NCI-H2227 treated with DMSO at 0.1 percent for 48 hours (cell line): ENCODE measurements around the gene PCDH9.

ENCODE experiments used
- DNase-seq: peaks from one replicate; lab custom pipeline; 2025; lab: John Stamatoyannopoulos, UW

The PCDH9 gene

DNA sequence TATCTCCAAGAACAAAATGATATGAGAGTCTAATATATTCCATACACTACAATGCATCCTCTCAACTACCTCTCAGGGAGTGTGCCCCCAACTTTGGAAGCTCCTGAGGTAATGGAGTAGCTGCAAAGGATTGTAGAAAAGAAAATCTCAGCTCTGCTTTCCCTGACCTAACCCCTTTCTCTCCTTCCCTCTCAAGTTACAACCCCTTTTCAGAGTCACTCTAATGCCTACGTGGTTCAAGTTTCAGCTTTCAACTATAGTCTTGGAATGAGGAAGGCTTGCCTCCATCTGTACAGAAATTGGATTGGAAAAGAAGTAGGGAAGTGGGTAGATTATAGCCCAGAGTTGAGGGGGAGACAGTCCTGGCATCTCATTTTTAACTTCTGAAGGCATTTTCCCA, 256.0 kb downstream of the PCDH9 start:
- no peak for DNase-seq

DNA sequence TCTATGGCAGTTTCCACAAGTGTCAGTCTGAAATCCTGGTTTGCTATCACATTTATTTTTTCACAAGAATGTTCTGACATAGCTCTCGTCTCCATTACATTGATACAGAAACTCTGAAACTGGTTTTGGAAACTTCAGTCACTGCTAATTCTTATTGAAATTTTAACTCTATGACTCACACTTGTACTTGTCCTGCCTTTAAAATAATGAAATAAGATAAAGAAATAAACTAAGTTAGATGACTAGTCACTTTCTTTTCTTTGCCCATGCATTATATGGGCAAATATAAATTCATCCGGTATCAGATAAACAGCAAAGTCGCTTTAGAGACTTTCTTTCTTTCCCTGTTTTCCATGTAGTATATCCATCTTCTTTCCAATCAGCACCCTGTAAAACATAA, 257.5 kb downstream of the PCDH9 start:
- DNase-seq, result no peak

DNA sequence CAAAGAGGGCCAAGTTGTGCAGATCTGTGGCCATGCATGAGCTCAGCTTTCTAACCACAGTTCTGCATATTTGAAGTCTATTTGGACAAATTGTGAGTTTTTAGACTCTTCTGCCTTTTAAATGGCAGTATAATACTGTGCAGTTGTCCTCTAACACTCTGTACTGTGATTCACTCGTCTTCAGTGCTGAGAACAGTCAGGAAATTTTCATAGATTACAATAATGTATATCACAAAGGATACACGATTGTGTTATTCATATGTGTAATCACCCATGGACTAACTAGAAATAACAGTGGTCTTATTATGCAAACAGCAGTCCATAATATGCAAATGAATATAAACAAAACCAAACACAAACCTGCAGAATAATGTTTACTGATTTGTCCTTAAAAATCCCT, 259.1 kb downstream of the PCDH9 start:
- DNase-seq, result no peak

DNA sequence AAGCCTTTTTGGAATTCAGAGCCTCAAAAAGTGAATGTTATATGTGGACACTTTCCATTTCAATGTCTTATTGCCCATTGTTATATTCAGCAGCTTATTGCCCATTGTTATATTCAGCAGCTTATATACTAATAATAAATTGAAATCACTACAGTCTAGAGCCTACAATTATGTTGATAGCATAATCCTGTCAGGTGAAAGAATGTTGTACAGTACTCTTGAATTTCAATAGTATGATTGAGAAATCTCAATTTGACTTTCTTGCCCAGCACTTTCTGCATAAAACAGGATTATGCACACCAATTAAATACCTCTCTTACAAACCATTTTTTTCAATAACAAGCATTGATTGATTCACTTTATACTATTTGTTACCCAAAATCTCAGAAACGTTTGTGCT, 260.8 kb downstream of the PCDH9 start:
- DNase-seq, result no peak

DNA sequence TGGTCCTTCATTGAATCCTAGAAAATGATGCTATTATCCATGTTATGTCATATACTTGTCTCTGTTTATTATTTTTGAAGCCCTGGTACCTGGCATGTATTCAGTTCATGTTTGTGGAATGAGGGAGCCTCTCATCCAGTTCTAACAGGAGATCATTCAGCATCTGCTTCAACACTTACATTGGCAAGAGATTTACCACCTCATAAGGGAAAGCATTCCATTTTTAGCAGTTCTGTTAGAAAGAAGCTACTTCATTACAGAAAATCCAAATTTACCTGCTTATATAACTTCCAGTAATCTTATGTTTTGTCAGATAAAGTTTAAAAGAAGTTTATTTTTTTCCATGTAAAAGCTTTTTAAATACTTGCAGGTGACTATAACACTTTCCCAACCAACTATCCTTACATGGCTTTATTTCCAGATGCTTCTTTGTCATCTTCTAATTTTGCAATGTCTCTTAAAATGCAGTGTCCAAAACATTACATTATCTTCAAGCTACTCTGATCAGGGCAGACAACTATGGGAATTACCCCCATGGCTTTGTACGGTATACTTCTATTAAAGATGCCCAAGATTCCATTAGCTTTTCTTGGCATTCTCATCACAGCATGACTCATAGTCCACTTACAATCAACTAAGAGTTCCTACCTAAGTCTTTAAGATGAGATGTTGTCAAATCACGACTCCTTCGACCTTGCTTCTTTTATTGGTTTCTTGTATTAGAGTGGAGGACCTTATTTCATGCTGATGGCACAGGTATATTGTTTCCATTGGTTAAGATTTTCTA, 262.1 kb downstream of the PCDH9 start:
- no peak for DNase-seq

DNA sequence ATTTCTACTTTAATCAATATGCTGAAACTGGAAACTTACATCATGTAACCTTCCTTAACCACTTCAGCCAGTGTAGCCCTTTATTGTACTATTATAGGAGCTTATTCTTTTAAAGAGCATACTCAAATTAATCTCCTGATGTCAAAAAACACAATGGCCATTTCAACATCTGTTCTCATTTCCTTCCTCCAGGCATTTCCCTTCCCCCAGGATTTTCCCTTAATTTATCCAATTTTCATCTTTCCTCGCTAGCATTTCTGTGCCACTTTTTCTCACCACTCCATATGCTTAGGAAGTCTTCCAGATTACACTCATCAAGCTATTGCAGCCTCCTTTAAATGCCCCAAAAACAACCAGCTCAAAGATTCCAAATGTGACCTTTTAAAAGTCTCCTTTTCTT, 265.0 kb downstream of the PCDH9 start:
- no peak for DNase-seq

DNA sequence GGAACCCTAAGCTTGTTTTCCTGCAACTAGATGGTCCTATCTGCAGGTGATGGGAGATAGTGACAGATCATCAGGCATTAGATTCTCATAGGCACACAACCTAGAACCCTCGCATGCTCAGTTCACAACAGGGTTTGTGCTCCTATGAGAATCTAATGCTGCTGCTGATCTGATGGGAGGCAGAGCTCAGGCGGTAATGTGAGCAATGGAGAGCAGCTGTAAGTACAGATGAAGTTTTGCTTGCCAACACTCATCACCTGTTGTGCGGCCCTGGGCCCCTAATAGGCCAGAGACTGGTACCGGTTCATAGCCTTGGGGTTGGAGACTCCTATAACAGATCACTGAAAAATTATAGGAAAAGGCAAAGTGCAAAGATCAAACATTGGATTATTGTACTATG, 267.2 kb downstream of the PCDH9 start:
- DNase-seq, result no peak

DNA sequence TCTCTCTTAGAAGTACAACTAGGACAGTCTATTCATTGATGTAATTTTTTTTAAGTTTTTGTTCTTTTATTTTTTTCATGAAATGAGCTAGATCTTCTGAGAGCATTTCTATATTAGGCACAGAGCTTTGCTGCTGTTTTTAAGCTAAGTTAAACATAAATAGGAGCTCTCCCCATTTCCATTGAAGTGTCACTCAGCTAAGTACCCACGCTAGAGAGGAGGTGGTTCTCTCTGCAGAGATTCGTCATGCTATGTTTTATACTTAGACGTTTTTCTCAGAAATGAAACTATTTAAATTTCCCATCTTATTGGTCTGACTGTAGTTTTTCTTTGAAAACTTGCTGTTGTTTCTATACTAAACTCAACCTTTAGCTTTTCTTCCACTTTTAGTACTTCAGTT, 271.5 kb downstream of the PCDH9 start:
- DNase-seq, result no peak

DNA sequence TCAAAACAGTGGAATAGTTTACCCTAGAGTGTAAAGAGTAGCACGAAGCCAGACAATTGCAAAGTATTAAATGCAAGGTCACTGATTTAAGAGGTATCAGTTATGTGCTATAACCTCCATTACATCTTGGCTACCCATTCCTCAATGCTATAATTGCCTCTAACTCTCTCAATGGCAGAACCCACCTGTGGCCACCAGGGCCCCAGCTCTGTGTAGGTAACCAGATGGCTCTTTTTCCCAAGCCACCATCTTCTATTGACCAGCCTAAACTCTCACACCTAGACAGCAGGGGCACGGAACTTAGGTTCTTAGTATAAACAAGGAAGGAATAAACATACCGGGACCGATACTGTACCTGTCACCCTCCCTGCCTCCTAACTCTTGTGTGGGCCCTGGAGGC, 277.6 kb downstream of the PCDH9 start:
- no peak for DNase-seq

DNA sequence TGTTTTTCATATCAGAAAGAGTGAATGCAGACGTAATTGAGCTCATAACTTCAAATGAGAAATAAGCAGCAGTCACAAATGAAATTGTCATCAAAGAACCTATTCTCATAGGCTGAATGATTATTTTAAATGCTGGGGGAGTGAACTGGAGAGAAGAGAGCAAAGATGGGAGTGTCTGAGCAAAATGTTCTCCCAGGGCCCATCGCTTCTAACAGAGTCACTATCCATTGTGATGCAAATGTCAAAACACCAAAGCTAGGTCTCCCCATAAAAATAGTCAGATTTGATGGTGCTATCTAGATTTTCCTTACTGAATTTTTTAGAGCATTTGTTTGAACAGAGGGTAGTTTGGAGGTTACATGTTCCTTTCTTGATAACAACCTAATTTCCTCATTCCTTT, 278.7 kb downstream of the PCDH9 start:
- DNase-seq, result no peak

DNA sequence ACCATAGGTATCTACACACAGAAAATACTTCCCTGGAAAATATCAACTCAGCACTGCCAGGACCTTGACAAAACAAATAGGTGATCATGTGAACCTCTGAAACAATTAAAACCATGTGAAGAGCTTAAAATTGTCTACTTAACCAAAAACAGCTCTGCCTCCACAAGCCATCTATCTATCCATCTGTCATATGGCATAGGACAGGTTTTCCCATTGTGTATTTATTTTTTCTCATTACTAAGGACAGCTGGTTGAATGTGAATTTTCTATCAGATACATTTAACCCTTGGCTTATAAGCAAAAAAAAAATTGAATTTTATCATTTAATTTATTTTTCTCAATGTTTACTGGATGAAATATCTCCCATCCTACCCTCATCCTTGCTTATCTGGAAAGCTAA, 279.5 kb downstream of the PCDH9 start:
- no peak for DNase-seq

DNA sequence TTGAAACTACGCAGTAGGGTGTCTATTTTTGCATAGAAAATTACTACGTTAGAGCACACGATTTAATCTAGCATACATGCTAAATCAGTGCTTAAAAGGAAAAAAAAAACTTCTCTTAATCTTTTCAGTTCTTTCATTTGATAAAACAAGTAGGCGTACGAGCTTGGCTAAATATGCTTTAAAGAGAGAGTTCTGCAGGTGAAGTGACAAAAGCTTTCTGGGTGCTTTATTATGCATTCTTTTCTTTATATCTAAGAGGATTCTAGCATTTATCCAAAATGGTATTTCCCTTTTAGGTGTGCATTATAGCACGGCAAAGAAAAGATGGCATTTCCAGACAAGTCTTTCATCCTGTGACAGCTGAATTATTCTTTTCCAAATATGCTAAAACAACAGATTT, 281.2 kb downstream of the PCDH9 start:
- no peak for DNase-seq

DNA sequence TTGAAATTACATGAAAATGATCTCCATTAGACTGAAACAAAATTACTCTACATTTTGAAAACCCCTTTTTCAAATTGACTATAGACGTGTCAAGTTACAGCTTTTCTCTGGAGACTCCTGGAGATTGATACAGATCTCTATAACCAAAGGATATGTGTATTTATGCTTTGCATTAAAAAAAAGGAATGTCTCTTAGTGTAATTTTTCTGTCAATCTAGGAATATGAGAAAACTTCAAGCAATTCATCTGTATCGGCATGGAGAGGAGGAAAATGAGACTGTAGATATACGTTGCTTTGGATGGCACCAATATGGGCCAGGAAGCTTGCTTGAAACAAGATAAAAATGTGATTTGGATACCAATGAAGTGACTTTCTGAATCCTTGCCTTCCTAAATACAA, 286.6 kb downstream of the PCDH9 start:
- no peak for DNase-seq

DNA sequence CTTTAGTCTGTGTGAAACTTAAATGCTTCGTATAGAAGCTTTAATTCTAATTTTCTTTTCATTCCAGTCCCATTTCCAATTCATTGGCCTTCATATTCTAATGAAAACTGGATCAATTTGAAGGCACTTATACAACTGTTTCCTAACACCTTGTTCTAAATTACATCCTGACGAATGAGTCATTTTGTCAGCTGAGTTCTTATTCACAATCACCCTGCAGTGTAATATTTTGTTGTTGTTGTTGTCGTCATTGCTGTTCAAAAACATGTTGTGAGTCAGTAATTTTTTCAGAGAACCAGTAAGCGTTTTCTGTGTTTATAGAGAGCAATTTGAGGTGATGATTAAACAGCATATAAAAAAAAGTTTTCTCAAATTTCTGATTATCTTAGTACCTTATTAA, 290.0 kb downstream of the PCDH9 start:
- DNase-seq, result no peak

DNA sequence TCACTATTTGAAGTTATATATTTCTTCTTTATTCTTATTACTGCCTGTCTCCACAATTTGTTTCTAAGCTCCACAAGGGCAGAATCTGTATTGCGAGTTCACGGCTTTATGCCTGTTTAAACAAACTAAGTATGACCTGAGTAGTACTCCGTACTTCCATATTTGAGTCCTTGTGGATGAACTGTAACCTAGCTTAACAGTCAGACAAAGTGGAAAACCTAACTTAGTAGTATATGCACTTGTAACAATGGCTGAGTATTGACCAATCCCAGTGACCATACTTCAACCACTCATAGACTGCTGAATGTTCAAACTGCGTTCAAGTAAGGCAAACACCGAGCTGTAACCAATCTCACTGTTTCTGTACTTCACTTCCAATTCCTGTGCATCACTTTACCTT, 292.7 kb downstream of the PCDH9 start:
- no peak for DNase-seq

DNA sequence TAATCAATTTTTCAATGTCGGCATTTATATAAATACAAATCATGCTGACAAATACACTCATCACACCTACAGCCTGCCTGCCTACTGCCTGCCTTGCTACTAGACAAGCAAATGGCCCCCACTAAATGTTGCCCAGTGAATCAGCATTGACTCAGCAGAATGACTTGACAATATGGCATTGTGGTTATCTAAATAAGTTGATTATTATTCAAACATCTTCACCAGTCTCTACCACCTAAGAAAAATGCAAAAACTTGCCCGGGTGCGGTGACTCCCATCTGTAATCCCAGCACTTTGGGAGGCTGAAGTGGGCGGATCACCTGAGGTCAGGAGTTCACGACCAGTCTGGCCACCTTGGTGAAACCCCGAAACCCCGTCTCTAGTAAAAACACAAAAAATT, 296.1 kb downstream of the PCDH9 start:
- DNase-seq, result no peak

DNA sequence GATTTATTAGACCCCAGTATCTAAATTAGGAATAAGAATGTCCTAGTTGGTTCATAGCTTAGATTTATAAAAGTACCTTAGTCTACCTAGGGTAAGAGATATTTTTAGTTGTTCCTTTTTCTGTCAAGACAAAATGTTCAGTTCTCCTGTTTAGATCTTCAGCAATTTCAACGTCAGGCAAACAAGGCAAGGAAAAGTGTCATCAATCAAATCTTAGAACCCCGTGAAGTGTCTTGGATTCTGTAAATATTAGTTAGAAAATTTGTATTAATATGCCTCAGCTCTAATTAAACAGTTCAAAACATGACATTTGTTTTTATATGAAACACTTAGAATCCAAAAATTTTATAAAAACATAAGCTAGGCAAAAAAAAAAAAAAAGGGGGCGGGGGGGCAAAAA, 296.6 kb downstream of the PCDH9 start:
- no peak for DNase-seq

DNA sequence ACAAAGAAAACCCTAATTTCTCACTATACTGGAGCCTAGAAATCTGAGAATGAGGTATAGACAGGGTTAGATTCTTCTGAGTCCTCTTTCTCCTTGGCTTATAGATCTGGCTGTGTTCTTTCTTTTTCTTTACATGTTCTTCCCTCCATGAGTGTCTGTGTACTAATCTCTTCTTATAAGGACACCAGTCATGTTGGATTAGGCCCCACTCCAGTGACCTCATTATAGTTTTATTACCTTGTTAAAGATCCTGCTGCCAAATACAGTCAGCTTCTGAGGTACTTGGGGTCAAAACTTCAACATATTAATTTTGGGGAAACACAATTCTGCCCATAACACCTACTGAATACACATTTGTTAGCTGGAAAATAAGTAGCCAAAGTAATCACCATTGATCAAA, 302.6 kb downstream of the PCDH9 start:
- no peak for DNase-seq

DNA sequence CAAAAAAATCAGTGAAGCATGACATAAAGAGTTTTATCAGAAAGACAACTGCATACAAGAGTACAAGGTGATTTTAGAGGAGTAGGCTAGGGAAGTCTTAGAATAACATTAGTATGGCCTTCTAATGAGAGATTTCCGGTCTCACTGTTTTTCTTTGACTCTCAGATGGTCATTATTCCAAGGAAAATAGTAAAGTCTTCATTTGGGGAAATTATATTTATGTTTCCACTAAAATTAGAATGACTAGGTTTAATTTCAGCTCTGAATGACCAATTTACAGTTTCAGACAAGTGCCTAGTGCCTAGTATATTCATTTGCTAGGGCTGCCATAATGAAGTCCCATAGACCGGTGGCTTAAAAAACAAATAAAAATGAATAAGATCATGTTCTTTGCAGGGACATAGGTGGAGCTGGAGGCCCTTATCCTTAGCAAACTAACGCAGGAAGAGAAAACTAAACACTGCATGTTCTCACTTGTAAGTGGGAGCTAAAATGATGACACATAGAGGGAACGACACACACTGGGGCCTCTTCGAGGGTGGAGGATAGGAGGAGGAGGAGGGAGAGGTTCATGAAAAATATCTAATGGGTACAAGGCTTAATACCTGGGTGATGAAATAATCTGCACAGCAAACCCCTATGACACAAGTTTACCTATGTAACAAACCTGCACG, 303.1 kb downstream of the PCDH9 start:
- DNase-seq, result no peak

DNA sequence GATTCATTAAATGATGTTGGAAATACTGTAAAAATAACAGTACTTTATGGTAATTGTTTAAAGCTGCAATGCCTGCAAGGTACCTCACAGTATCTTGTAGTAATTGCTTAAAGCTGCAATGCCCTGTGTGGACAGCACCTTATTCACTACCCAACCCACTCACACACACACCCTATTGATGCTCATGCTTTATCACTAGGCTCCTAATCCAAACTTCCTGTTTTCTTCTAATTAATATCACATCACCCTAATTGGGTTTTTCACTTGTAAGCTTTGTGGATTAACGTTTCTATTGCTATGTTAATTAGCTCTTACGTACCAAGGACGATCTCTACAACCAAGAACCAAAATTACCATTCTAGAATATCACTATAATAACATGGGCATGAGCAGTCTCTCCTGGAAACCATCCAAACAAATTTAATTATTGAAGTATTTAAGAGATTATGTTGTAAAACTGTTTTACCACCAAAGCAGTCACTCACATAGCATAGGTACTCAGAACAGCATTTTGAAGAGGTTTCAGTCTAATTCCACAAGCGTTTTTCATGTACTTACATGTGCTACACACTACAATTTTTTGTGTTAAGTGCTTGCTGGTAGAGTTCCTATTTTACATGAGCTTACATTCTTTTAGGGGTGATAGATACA, 303.8 kb downstream of the PCDH9 start:
- no peak for DNase-seq

DNA sequence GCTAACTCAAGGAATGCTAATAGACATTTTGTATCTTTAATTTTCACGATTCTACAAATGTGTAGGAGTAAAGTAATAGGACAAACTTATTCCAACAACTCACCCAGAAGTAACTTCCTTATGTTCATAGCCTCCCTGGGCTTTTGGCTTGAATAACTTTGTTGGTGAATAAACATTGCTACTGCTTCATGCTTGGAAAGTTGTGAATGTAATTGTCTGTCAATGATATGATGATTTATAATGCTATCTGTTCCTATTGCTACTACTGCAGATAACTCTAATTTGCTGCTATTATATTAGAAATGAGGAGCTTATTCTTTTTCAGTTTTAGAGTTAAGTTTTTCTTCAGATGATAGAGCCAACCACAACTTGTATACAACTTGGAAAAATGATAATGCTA, 307.7 kb downstream of the PCDH9 start:
- no peak for DNase-seq

DNA sequence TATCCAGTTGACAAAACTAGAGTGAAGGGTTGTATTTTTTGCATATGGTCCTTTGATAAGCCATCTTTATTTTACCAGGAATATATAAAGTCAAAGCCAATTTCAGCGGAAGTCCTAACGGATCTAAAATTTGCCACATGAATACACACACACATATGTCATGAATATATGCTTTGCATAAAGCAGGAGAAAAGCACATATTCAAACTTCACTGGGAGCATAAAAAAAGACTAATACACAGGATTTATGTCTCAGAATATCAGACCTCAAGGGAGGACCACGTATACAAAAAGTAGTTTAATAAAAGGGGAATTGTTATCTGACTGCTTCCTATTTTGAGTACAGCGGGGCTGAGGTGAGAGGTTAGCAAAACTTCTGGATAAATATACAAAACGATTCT, 308.7 kb downstream of the PCDH9 start:
- no peak for DNase-seq

DNA sequence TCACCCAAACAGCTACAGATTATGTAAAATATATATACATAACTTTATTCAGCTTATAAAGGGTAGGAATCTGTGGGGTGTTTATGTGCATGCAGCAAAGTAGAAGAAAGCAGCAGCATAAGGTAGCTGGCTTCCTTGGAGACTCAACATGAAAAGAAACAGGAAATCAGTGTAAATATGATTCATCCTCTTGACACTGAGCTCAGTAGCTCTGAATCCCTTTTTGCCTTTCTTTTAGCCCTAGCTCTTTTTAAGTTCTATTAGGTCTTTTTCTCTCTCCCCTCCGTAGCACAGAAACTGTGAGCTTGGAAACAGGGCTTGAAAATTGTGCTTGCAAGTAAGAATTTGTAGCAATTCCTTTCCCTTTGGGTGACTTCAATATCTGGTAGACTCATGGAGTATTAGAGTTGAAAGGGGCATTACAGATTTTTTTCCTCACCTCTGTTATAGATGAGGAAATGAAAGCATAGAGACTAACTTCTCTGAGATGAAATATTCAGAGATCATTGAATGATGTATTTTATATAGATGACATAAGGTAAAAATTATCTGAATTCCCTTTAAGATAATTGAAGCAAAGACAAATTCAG, 314.4 kb downstream of the PCDH9 start:
- no peak for DNase-seq
